ENCODE measurements around the gene ZNF749. TPM values are rescaled to one million over a fixed set of nuclear protein-coding genes. Genes with fewer than 3 reads are reported as not detected.

ZNF749 gene
- polyA plus RNA-seq, 1 donor from 2014 or later = 24.2 TPM

DNA sequence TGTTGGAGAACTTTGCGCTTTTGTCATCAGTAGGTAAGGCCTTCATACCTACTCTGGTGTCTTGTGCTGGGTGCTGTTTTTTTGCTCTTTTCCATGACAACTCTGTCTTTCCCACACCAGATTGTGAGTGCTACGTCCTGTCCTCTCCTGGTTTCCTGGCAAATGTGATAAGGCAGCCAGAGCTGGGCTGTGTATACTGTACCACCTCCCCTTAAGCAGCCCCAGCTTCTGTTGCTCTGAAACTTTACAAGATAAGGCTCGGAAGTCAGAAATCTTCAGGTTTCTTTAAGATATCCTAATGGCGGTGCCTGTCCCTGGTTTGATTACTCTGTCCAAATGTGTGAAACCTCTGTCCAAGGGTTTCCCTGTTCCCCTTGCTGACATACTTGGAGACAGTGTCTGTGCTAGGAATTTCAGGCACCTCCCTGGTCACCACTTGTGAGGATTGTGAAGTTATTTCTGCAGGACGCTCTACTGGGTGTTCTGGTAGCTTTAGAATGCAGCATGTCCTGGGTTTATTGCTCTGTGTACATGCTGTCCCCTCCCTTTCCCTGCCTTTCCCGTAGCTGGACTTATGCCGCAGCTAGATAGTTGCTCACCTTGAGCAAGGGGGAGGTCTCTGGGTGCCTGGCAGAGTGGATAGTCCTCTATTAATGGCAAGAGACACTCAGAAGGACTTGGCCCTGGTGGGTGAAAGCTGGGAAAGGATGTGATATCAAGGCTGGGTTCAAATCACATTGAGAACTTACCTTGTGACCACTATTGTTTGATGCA is 7.0 kb downstream of the ZNF749 start:
- no peak overlapping the region for H2AFZ ChIP-seq (ENCODE audit: low read depth, low read length)
- H3K27ac ChIP-seq (ENCODE audit: low read length) = no peak overlapping the region
- H3K36me3 ChIP-seq (ENCODE audit: insufficient read depth, low read length) = peaks cover 31% of the 10 kb centered on the region
- no peaks in the 10 kb centered on the region for H3K9me3 ChIP-seq (ENCODE audit: low read length)
- H4K20me1 ChIP-seq (ENCODE audit: insufficient read depth) = no peaks in the 10 kb centered on the region
- no peak overlapping the region for H3K4me3 ChIP-seq (ENCODE audit: low read length)
- no peaks in the 10 kb centered on the region for H3K9me2 ChIP-seq (ENCODE audit: insufficient read depth, low read length)
- TF ChIP-seq EZH2 (IDR thresholded peaks at IDR 0.05; ENCODE audit: borderline replicate concordance, insufficient read depth, low read length, poor library complexity, severe bottlenecking) (no peak), REST (IDR thresholded peaks at IDR 0.05; ENCODE audit: borderline replicate concordance) (no peak), EP300 (conservative IDR thresholded peaks at IDR 0.05; ENCODE audit: poor library complexity, severe bottlenecking) (no peak), RAD21 (conservative IDR thresholded peaks at IDR 0.05) (no peak), SMC3 (conservative IDR thresholded peaks at IDR 0.05; ENCODE audit: poor library complexity) (no peak), TAF1 (IDR thresholded peaks at IDR 0.05; ENCODE audit: low read depth) (no peak), POLR2AphosphoS5 (IDR thresholded peaks at IDR 0.05) (no peak), MXI1 (conservative IDR thresholded peaks at IDR 0.05; ENCODE audit: poor library complexity, severe bottlenecking) (no peak)
- TF ChIP-seq, protein P1, sequence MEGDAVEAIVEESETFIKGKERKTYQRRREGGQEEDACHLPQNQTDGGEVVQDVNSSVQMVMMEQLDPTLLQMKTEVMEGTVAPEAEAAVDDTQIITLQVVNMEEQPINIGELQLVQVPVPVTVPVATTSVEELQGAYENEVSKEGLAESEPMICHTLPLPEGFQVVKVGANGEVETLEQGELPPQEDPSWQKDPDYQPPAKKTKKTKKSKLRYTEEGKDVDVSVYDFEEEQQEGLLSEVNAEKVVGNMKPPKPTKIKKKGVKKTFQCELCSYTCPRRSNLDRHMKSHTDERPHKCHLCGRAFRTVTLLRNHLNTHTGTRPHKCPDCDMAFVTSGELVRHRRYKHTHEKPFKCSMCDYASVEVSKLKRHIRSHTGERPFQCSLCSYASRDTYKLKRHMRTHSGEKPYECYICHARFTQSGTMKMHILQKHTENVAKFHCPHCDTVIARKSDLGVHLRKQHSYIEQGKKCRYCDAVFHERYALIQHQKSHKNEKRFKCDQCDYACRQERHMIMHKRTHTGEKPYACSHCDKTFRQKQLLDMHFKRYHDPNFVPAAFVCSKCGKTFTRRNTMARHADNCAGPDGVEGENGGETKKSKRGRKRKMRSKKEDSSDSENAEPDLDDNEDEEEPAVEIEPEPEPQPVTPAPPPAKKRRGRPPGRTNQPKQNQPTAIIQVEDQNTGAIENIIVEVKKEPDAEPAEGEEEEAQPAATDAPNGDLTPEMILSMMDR (IDR thresholded peaks at IDR 0.05; ENCODE audit: poor library complexity, severe bottlenecking) = no peak
- H3F3A ChIP-seq (ENCODE audit: insufficient read depth, low read length, poor library complexity, severe bottlenecking) = no peaks in the 10 kb centered on the region
- H3K27me3 ChIP-seq (ENCODE audit: insufficient read depth, low read depth, low read length) = no peaks in the 10 kb centered on the region
- H3K79me2 ChIP-seq (replicated peaks; ENCODE audit: insufficient read depth, low read length) = peaks cover 29% of the 10 kb centered on the region
- H3K9ac ChIP-seq (ENCODE audit: low read length) = no peak overlapping the region
- H3K4me2 ChIP-seq (ENCODE audit: low read length) = no peak overlapping the region

- no peaks in the 10 kb centered on the region for H4K20me1 ChIP-seq (ENCODE audit: insufficient read depth)
- H3K79me2 ChIP-seq (replicated peaks; ENCODE audit: insufficient read depth, low read length) = peaks cover 22% of the 10 kb centered on the region
- H3K27me3 ChIP-seq (ENCODE audit: insufficient read depth, low read depth, low read length) = no peaks in the 10 kb centered on the region
- no peak overlapping the region for H3K4me2 ChIP-seq (ENCODE audit: low read length)
- no peaks in the 10 kb centered on the region for H3K9me2 ChIP-seq (ENCODE audit: insufficient read depth, low read length)
- H3F3A ChIP-seq (ENCODE audit: insufficient read depth, low read length, poor library complexity, severe bottlenecking) = no peaks in the 10 kb centered on the region
- H3K9ac ChIP-seq (ENCODE audit: low read length) = no peak overlapping the region
- TF ChIP-seq EP300 (conservative IDR thresholded peaks at IDR 0.05; ENCODE audit: poor library complexity, severe bottlenecking) (no peak), POLR2AphosphoS5 (IDR thresholded peaks at IDR 0.05) (no peak), REST (IDR thresholded peaks at IDR 0.05; ENCODE audit: borderline replicate concordance) (no peak), MXI1 (conservative IDR thresholded peaks at IDR 0.05; ENCODE audit: poor library complexity, severe bottlenecking) (no peak), SMC3 (conservative IDR thresholded peaks at IDR 0.05; ENCODE audit: poor library complexity) (no peak), RAD21 (conservative IDR thresholded peaks at IDR 0.05) (no peak), TAF1 (IDR thresholded peaks at IDR 0.05; ENCODE audit: low read depth) (no peak), EZH2 (IDR thresholded peaks at IDR 0.05; ENCODE audit: borderline replicate concordance, insufficient read depth, low read length, poor library complexity, severe bottlenecking) (no peak)
- TF ChIP-seq, protein P1 (IDR thresholded peaks at IDR 0.05; ENCODE audit: poor library complexity, severe bottlenecking) = no peak
- no peak overlapping the region for H3K27ac ChIP-seq (ENCODE audit: low read length)
- H2AFZ ChIP-seq (ENCODE audit: low read depth, low read length) = no peak overlapping the region
- H3K4me3 ChIP-seq (ENCODE audit: low read length) = no peak overlapping the region
- H3K9me3 ChIP-seq (ENCODE audit: low read length) = no peaks in the 10 kb centered on the region
- peaks cover 31% of the 10 kb centered on the region for H3K36me3 ChIP-seq (ENCODE audit: insufficient read depth, low read length)
Observed at GRCh38 chr19:57443121-57443696, 8.1 kb downstream of the ZNF749 start.
